Parathyroid adenoma (tissue), 2 donors: ENCODE results near the gene POLR2F.

Experiments
- H2AFZ ChIP-seq: fragments of 300-600 bp; sonication (generic); one replicate; pipeline ENCODE4 v1.7.0; 2017; ENCODE audit warnings: antibody characterized with exemption, mild to moderate bottlenecking
- H3K27ac ChIP-seq: fragments of 300-600 bp; sonication (generic); one replicate; pipeline ENCODE4 v1.7.0; 2017
- H3K27me3 ChIP-seq: fragments of 300-600 bp; sonication (generic); one replicate; pipeline ENCODE4 v1.7.0; 2017; ENCODE audit warnings: low read length; ENCODE audit not compliant: control insufficient read depth, insufficient read depth
- H3K36me3 ChIP-seq: fragments of 300-600 bp; sonication (generic); one replicate; pipeline ENCODE4 v1.7.0; 2017; ENCODE audit warnings: low read length; ENCODE audit not compliant: control insufficient read depth, insufficient read depth
- H3K4me1 ChIP-seq: fragments of 300-600 bp; sonication (generic); one replicate; pipeline ENCODE4 v1.7.0; 2017; ENCODE audit warnings: control low read depth
- H3K4me2 ChIP-seq: fragments of 300-600 bp; sonication (generic); one replicate; pipeline ENCODE4 v1.7.0; 2017; ENCODE audit warnings: low read length
- H3K4me3 ChIP-seq: fragments of 300-600 bp; sonication (generic); one replicate; pipeline ENCODE4 v1.7.0; 2017; ENCODE audit warnings: low read depth, low read length
- H3K79me2 ChIP-seq: fragments of 300-600 bp; sonication (generic); one replicate; pipeline ENCODE4 v1.7.0; 2017; ENCODE audit warnings: control low read depth
- H3K9ac ChIP-seq: fragments of 300-600 bp; sonication (generic); one replicate; pipeline ENCODE4 v1.7.0; 2017; ENCODE audit warnings: mild to moderate bottlenecking
- H3K9me3 ChIP-seq: fragments of 300-600 bp; sonication (generic); one replicate; pipeline ENCODE4 v1.7.0; 2017; ENCODE audit warnings: low read length; ENCODE audit not compliant: control insufficient read depth
- TF ChIP-seq, protein P1 (sequence below): fragments of 300-600 bp; sonication (generic); IDR thresholded peaks from one replicate; pipeline ENCODE4 v1.7.0; 2017; ENCODE audit warnings: antibody characterized with exemption, mild to moderate bottlenecking
- donor health status: primary hyperparathyroidism.

Gene POLR2F

GRCh38 chr22:37995460-37995859, 42.0 kb downstream of the POLR2F start:
- TF ChIP-seq, protein P1, sequence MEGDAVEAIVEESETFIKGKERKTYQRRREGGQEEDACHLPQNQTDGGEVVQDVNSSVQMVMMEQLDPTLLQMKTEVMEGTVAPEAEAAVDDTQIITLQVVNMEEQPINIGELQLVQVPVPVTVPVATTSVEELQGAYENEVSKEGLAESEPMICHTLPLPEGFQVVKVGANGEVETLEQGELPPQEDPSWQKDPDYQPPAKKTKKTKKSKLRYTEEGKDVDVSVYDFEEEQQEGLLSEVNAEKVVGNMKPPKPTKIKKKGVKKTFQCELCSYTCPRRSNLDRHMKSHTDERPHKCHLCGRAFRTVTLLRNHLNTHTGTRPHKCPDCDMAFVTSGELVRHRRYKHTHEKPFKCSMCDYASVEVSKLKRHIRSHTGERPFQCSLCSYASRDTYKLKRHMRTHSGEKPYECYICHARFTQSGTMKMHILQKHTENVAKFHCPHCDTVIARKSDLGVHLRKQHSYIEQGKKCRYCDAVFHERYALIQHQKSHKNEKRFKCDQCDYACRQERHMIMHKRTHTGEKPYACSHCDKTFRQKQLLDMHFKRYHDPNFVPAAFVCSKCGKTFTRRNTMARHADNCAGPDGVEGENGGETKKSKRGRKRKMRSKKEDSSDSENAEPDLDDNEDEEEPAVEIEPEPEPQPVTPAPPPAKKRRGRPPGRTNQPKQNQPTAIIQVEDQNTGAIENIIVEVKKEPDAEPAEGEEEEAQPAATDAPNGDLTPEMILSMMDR = no peak
- Histone ChIP-seq H3K36me3 (no peaks in the 10 kb centered on the region), H3K27ac (no peak overlapping the region), H3K4me2 (no peak overlapping the region), H3K27me3 (no peaks in the 10 kb centered on the region), H3K9me3 (no peaks in the 10 kb centered on the region), H3K4me1 (no peaks in the 10 kb centered on the region), H3K4me3 (no peak overlapping the region), H3K9ac (no peak overlapping the region), H3K79me2 (no peaks in the 10 kb centered on the region), H2AFZ (no peak overlapping the region)

- Histone ChIP-seq H3K4me1 (no peaks in the 10 kb centered on the region), H3K9ac (no peak overlapping the region), H2AFZ (no peak overlapping the region), H3K36me3 (no peaks in the 10 kb centered on the region), H3K9me3 (no peaks in the 10 kb centered on the region), H3K4me3 (no peak overlapping the region), H3K27me3 (no peaks in the 10 kb centered on the region), H3K79me2 (no peaks in the 10 kb centered on the region), H3K27ac (no peak overlapping the region), H3K4me2 (no peak overlapping the region)
- TF ChIP-seq, protein P1 = no peak
Measured at GRCh38 chr22:37996079-37996478, 42.6 kb downstream of the POLR2F start.

- no peak overlapping the region for H3K4me2 ChIP-seq
Measured at GRCh38 chr22:37996515-37997246, 43.2 kb downstream of the POLR2F start.

DNA sequence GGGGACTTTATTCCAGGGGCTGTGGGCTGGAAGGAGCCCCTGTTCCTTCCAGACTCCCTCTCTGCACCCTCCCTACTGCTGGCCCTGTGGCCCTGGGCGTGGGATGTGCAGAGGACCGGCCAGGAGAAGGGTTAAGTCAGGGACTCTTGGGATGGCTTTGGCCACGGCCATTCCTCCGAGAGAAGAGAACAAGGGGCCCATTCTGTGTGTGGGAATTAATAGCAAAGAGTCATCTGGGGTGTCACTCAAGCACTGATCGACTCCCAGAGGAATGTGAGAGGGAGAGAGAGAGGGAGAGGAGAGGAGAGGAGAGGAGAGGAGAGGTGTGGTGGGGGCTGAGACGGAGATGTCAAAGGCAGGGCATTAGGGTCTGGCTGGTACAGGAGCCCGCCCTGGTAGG, 45.0 kb downstream of the POLR2F start:
- TF ChIP-seq, protein P1 = no peak
- H3K9ac ChIP-seq = no peak overlapping the region
- no peaks in the 10 kb centered on the region for H3K79me2 ChIP-seq
- H3K36me3 ChIP-seq = no peaks in the 10 kb centered on the region
- H3K4me3 ChIP-seq = no peak overlapping the region
- H3K4me2 ChIP-seq = no peak overlapping the region
- H3K27ac ChIP-seq = no peak overlapping the region
- no peaks in the 10 kb centered on the region for H3K27me3 ChIP-seq
- no peaks in the 10 kb centered on the region for H3K4me1 ChIP-seq
- H2AFZ ChIP-seq = no peak overlapping the region
- H3K9me3 ChIP-seq = no peaks in the 10 kb centered on the region

More at GRCh38 chr22:37996515-37997246, 43.2 kb downstream of the POLR2F start:
- no peak overlapping the region for H3K27ac ChIP-seq
- TF ChIP-seq, protein P1 = no peak
- H3K9ac ChIP-seq = no peak overlapping the region
- no peaks in the 10 kb centered on the region for H3K27me3 ChIP-seq
- H3K36me3 ChIP-seq = no peaks in the 10 kb centered on the region
- H3K4me1 ChIP-seq = no peaks in the 10 kb centered on the region
- H3K4me3 ChIP-seq = no peak overlapping the region
- no peaks in the 10 kb centered on the region for H3K9me3 ChIP-seq
- no peak overlapping the region for H2AFZ ChIP-seq
- no peaks in the 10 kb centered on the region for H3K79me2 ChIP-seq

DNA sequence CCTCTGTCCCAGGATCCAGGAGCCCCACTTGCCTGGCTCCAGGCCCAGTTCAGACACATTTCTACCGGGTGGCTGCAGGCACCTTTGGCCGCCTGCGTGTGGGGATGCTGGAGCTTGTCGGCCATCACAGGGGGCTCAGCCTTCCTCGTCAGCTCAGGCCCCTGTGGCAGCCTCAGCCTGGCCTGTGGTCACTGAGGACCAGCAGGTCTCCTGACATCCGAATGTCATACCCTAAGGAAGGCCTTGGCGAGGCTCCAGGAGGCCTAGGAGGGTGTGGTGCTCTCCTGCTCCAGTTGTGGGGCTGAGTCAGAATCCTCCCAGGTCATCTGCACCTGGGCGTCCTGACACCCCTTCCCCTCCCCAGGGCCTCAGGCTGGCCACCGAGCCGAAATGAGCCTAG, 45.7 kb downstream of the POLR2F start:
- no peaks in the 10 kb centered on the region for H3K4me1 ChIP-seq
- no peak overlapping the region for H2AFZ ChIP-seq
- no peak overlapping the region for H3K9ac ChIP-seq
- TF ChIP-seq, protein P1 = no peak
- H3K36me3 ChIP-seq = no peaks in the 10 kb centered on the region
- no peaks in the 10 kb centered on the region for H3K27me3 ChIP-seq
- no peaks in the 10 kb centered on the region for H3K79me2 ChIP-seq
- H3K27ac ChIP-seq = no peak overlapping the region
- no peak overlapping the region for H3K4me2 ChIP-seq
- H3K4me3 ChIP-seq = no peak overlapping the region
- H3K9me3 ChIP-seq = no peaks in the 10 kb centered on the region
